Neural cell (in vitro differentiated cells): ENCODE measurements around the gene RBM17. TPM values are rescaled to one million over a fixed set of nuclear protein-coding genes. Genes with fewer than 3 reads are reported as not detected.

Experiments
- H2AFZ ChIP-seq: fragments of 200-600, 300-800 bp; sonication (generic), shearing (Covaris generic); 2 replicates; pipeline ENCODE4 v1.6.0; 2014; ENCODE audit warnings: low read depth, mild to moderate bottlenecking, antibody characterized with exemption, low read length, moderate library complexity
- H3F3A ChIP-seq: fragments of 200-600 bp; shearing (Covaris generic); 2 replicates; pipeline ENCODE4 v1.6.1; 2016; ENCODE audit warnings: mild to moderate bottlenecking, moderate library complexity, mixed read lengths, antibody characterized with exemption, low read length; ENCODE audit not compliant: insufficient read depth, poor library complexity, severe bottlenecking
- H3K27ac ChIP-seq: fragments of 200-600, 300-800 bp; sonication (generic), shearing (Covaris generic); 2 replicates; pipeline ENCODE4 v1.5.1; 2014; ENCODE audit warnings: mild to moderate bottlenecking, low read length, moderate library complexity
- H3K27me3 ChIP-seq: fragments of 300-800, 200-600 bp; sonication (generic), shearing (Covaris generic); 2 replicates; pipeline ENCODE4 v1.6.0; 2014; ENCODE audit warnings: mild to moderate bottlenecking, low read depth, low read length, moderate library complexity; ENCODE audit not compliant: insufficient read depth
- H3K36me3 ChIP-seq: fragments of 300-800, 200-600 bp; sonication (generic), shearing (Covaris generic); 2 replicates; pipeline ENCODE4 v1.5.1; 2014; ENCODE audit warnings: mild to moderate bottlenecking, antibody characterized with exemption, low read length, moderate library complexity; ENCODE audit not compliant: insufficient read depth
- H3K4me2 ChIP-seq: fragments of 300-800, 200-600 bp; sonication (generic), shearing (Covaris generic); 2 replicates; pipeline ENCODE4 v1.6.0; 2014; ENCODE audit warnings: mild to moderate bottlenecking, low read length
- H3K4me3 ChIP-seq: fragments of 300-800, 200-600 bp; sonication (generic), shearing (Covaris generic); 2 replicates; pipeline ENCODE4 v1.5.1; 2014; ENCODE audit warnings: mild to moderate bottlenecking, low read length, moderate library complexity
- H3K79me2 ChIP-seq: fragments of 200-600 bp; shearing (Covaris generic); replicated peaks from 2 replicates; pipeline ENCODE4 v1.6.0; 2014; ENCODE audit warnings: mild to moderate bottlenecking, low read length, moderate library complexity; ENCODE audit not compliant: insufficient read depth
- H3K9ac ChIP-seq: fragments of 300-800, 200-600 bp; sonication (generic), shearing (Covaris generic); 2 replicates; pipeline ENCODE4 v1.6.1; 2016; ENCODE audit warnings: mild to moderate bottlenecking, low read length, mixed read lengths
- H3K9me2 ChIP-seq: fragments of 200-600 bp; shearing (Covaris generic); 2 replicates; pipeline ENCODE4 v1.6.1; 2016; ENCODE audit warnings: mild to moderate bottlenecking, low read length, mixed read lengths; ENCODE audit not compliant: insufficient read depth
- H3K9me3 ChIP-seq: fragments of 200-600, 300-800 bp; sonication (generic), shearing (Covaris generic); 2 replicates; pipeline ENCODE4 v1.6.1; 2016; ENCODE audit warnings: mild to moderate bottlenecking, mixed run types, low read length, moderate library complexity, mixed read lengths
- H4K20me1 ChIP-seq: fragments of 200-600 bp; shearing (Covaris generic); 2 replicates; pipeline ENCODE4 v1.6.1; 2016; ENCODE audit warnings: mild to moderate bottlenecking, mixed run types; ENCODE audit not compliant: insufficient read depth
- EP300 ChIP-seq: fragments of 450-650 bp; conservative IDR thresholded peaks from 2 replicates; pipeline ENCODE4 v1.6.1; 2014; ENCODE audit warnings: antibody characterized with exemption, mild to moderate bottlenecking, moderate library complexity; ENCODE audit not compliant: poor library complexity, severe bottlenecking
- EZH2 ChIP-seq: fragments of 200-600, 300-800 bp; shearing (Covaris generic), sonication (generic); IDR thresholded peaks from 2 replicates; pipeline ENCODE4 v1.6.1; 2014; ENCODE audit warnings: antibody characterized with exemption, low read length, borderline replicate concordance, mild to moderate bottlenecking; ENCODE audit not compliant: insufficient read depth, poor library complexity, severe bottlenecking
- MXI1 ChIP-seq: fragments of 450-650 bp; conservative IDR thresholded peaks from 2 replicates; pipeline ENCODE4 v1.6.1; 2014; ENCODE audit warnings: antibody characterized with exemption, mild to moderate bottlenecking; ENCODE audit not compliant: poor library complexity, severe bottlenecking
- POLR2AphosphoS5 ChIP-seq: IDR thresholded peaks from 2 replicates; pipeline ENCODE4 v1.6.1; 2012
- RAD21 ChIP-seq: fragments of 450-650 bp; conservative IDR thresholded peaks from 2 replicates; pipeline ENCODE4 v1.6.1; 2014; ENCODE audit warnings: antibody characterized with exemption, mild to moderate bottlenecking, moderate library complexity
- SMC3 ChIP-seq: fragments of 450-650 bp; conservative IDR thresholded peaks from 2 replicates; pipeline ENCODE4 v1.6.1; 2014; ENCODE audit warnings: antibody characterized with exemption, mild to moderate bottlenecking, moderate library complexity; ENCODE audit not compliant: poor library complexity
- TAF1 ChIP-seq: IDR thresholded peaks from 2 replicates; pipeline ENCODE4 v1.6.1; 2012; ENCODE audit warnings: low read depth
- polyA plus RNA-seq: library from polyadenylated mRNA; depleted of rRNA; stranded (reverse); fragments of >200 nt; gene quantifications from 2 replicates; pipeline ENCODE4 v1.2.3, GENCODE V29; 2014
- TF ChIP-seq, protein P1 (sequence below): fragments of 450-650 bp; IDR thresholded peaks from 2 replicates; pipeline ENCODE4 v1.5.1; 2014; ENCODE audit warnings: antibody characterized with exemption, mild to moderate bottlenecking, moderate library complexity; ENCODE audit not compliant: poor library complexity, severe bottlenecking
- TF ChIP-seq, protein P2 (sequence below): IDR thresholded peaks from 2 replicates; pipeline ENCODE4 v1.6.1; 2012; ENCODE audit warnings: borderline replicate concordance

Gene RBM17
- polyA plus RNA-seq, 1 donor from 2014 or later = 109 TPM

DNA sequence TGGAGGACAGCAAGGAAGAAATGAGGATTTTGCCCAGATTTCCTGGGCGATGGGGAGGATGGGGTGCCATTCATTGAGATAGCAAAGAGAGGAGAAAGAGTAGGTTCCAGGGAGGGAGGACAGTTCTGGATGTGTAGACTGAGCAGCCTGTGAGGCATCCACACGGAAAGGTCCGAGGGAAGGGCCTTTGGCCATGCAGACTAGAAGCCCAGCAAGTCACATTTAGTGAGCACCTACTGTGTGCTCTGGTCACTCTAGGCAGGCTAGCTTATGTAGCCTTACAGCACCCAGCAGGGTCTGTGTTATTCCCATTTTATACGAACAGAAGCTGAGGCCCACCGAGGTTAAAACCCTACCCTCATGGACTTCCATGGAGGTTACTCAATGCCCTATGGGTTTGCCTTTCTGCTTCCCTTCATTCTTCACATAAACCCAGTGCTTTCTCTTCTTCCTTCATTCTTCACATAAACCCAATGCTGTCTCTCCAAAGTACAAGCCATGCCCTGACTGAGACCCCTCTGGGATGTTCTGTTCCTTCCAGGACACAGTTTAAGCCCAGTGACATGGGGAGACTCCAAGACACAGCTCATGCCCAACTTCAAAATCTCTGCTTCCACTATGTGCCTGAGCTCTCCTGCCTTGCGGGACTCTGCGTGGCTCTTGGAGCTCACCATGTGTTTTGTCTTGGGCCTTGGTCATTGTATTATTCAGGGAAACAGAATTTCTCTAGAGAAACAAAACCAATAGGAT, 40.4 kb upstream of the RBM17 start:
- Histone ChIP-seq H2AFZ (no peak overlapping the region), H3K27me3 (no peaks in the 10 kb centered on the region), H3K79me2 (no peaks in the 10 kb centered on the region), H4K20me1 (no peaks in the 10 kb centered on the region), H3K4me3 (no peak overlapping the region), H3K9ac (no peak overlapping the region), H3K27ac (no peak overlapping the region), H3K9me2 (no peaks in the 10 kb centered on the region), H3F3A (no peaks in the 10 kb centered on the region), H3K4me2 (no peak overlapping the region), H3K36me3 (no peaks in the 10 kb centered on the region), H3K9me3 (no peaks in the 10 kb centered on the region)
- TF ChIP-seq EP300 = no peak
- TF ChIP-seq POLR2AphosphoS5 = no peak
- TF ChIP-seq, protein P1, sequence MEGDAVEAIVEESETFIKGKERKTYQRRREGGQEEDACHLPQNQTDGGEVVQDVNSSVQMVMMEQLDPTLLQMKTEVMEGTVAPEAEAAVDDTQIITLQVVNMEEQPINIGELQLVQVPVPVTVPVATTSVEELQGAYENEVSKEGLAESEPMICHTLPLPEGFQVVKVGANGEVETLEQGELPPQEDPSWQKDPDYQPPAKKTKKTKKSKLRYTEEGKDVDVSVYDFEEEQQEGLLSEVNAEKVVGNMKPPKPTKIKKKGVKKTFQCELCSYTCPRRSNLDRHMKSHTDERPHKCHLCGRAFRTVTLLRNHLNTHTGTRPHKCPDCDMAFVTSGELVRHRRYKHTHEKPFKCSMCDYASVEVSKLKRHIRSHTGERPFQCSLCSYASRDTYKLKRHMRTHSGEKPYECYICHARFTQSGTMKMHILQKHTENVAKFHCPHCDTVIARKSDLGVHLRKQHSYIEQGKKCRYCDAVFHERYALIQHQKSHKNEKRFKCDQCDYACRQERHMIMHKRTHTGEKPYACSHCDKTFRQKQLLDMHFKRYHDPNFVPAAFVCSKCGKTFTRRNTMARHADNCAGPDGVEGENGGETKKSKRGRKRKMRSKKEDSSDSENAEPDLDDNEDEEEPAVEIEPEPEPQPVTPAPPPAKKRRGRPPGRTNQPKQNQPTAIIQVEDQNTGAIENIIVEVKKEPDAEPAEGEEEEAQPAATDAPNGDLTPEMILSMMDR = no peak
- TF ChIP-seq, protein P2, sequence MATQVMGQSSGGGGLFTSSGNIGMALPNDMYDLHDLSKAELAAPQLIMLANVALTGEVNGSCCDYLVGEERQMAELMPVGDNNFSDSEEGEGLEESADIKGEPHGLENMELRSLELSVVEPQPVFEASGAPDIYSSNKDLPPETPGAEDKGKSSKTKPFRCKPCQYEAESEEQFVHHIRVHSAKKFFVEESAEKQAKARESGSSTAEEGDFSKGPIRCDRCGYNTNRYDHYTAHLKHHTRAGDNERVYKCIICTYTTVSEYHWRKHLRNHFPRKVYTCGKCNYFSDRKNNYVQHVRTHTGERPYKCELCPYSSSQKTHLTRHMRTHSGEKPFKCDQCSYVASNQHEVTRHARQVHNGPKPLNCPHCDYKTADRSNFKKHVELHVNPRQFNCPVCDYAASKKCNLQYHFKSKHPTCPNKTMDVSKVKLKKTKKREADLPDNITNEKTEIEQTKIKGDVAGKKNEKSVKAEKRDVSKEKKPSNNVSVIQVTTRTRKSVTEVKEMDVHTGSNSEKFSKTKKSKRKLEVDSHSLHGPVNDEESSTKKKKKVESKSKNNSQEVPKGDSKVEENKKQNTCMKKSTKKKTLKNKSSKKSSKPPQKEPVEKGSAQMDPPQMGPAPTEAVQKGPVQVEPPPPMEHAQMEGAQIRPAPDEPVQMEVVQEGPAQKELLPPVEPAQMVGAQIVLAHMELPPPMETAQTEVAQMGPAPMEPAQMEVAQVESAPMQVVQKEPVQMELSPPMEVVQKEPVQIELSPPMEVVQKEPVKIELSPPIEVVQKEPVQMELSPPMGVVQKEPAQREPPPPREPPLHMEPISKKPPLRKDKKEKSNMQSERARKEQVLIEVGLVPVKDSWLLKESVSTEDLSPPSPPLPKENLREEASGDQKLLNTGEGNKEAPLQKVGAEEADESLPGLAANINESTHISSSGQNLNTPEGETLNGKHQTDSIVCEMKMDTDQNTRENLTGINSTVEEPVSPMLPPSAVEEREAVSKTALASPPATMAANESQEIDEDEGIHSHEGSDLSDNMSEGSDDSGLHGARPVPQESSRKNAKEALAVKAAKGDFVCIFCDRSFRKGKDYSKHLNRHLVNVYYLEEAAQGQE = no peak
- no peak for TF ChIP-seq SMC3
- no peak for TF ChIP-seq TAF1
- TF ChIP-seq RAD21 = no peak
- no peak for TF ChIP-seq EZH2
- no peak for TF ChIP-seq MXI1

DNA sequence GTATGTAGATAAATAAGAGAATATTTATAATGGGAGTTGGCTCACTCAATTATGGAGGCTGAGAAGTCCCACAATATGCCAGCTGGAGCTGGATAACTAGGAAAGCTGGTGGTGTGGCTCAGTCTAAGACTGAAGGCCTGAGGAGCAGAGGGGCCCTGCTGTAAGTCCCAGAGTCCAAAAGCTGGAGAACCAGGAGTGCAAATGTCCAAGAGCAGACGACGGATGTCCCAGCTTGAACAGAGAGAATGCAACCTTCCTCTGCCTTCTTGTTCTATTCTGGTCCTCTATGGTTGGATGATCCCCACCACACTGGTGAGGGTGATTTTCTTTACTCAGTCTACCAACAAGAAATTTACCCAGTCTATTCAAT, 39.8 kb upstream of the RBM17 start:
- H3K9me2 ChIP-seq = no peaks in the 10 kb centered on the region
- H3K9ac ChIP-seq = no peak overlapping the region
- no peaks in the 10 kb centered on the region for H3K27me3 ChIP-seq
- H3K4me2 ChIP-seq = no peak overlapping the region
- H4K20me1 ChIP-seq = no peaks in the 10 kb centered on the region
- H3K9me3 ChIP-seq = no peaks in the 10 kb centered on the region
- H3K27ac ChIP-seq = no peak overlapping the region
- H3K79me2 ChIP-seq = no peaks in the 10 kb centered on the region
- TF ChIP-seq EZH2 = no peak
- no peak for TF ChIP-seq TAF1
- TF ChIP-seq EP300 = no peak
- no peak for TF ChIP-seq RAD21
- TF ChIP-seq, protein P2 = no peak
- TF ChIP-seq, protein P1 = no peak
- TF ChIP-seq SMC3 = no peak
- TF ChIP-seq POLR2AphosphoS5 = no peak
- TF ChIP-seq MXI1 = no peak
- no peak overlapping the region for H3K4me3 ChIP-seq
- no peaks in the 10 kb centered on the region for H3K36me3 ChIP-seq
- no peak overlapping the region for H2AFZ ChIP-seq
- no peaks in the 10 kb centered on the region for H3F3A ChIP-seq
